ENCODE results near the gene BARX1. TPM values are rescaled to one million over a fixed set of nuclear protein-coding genes. Genes with fewer than 3 reads are reported as not detected.
"Not testable (repeated sequence)": the region's sequence is repeated elsewhere in the genome, so short reads cannot be mapped to it uniquely, and the experiment has no call there.

BARX1 gene
- total RNA-seq, 6 experiments from 2014 or later, result not detected

DNA sequence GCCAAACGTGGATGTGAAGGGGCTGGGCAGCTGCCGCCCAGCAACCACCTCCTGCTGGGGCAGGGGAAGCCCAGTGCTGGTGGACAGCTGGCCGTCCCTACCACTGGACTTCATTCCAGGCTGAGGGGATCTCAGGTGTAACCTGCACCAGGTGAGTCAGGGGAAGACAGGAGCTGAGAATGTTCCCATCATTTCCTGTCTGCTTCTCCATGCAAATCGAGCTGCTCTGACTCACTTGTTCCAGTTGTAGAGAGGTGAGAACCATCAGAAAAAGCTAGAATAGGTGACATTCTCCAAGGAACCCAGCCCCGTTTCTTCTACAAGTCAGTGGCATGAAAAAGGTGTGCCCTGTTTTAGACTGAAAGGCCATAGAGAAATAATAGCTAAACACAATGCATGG, 21.8 kb upstream of the BARX1 start:
- no peak for TF ChIP-seq POLR2A (IDR thresholded peaks at IDR 0.05)
- TF ChIP-seq, protein P1, sequence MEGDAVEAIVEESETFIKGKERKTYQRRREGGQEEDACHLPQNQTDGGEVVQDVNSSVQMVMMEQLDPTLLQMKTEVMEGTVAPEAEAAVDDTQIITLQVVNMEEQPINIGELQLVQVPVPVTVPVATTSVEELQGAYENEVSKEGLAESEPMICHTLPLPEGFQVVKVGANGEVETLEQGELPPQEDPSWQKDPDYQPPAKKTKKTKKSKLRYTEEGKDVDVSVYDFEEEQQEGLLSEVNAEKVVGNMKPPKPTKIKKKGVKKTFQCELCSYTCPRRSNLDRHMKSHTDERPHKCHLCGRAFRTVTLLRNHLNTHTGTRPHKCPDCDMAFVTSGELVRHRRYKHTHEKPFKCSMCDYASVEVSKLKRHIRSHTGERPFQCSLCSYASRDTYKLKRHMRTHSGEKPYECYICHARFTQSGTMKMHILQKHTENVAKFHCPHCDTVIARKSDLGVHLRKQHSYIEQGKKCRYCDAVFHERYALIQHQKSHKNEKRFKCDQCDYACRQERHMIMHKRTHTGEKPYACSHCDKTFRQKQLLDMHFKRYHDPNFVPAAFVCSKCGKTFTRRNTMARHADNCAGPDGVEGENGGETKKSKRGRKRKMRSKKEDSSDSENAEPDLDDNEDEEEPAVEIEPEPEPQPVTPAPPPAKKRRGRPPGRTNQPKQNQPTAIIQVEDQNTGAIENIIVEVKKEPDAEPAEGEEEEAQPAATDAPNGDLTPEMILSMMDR (IDR thresholded peaks at IDR 0.05), result no peak
- peaks cover 0 to 6% (median 0%) of the 10 kb centered on the region in 4 donors for H3K9me3 ChIP-seq
- 66% methylated on average over 2 of the region's 5 CpGs for WGBS (ENCODE audit: insufficient coverage, low coverage, low lambda C conversion rate, missing lambda C conversion rate)
- no peak overlapping the region for H3K27ac ChIP-seq
- intact Hi-C loops (cut with DNase I), result no loop called here
- no peak overlapping the region for H3K4me3 ChIP-seq
- DNase-seq, result no peak
- no peaks in the 10 kb centered on the region for H3K36me3 ChIP-seq
- no peak for ATAC-seq
- H3K27me3 ChIP-seq, result no peaks in the 10 kb centered on the region
- H3K4me1 ChIP-seq, result no peaks in the 10 kb centered on the region

DNA sequence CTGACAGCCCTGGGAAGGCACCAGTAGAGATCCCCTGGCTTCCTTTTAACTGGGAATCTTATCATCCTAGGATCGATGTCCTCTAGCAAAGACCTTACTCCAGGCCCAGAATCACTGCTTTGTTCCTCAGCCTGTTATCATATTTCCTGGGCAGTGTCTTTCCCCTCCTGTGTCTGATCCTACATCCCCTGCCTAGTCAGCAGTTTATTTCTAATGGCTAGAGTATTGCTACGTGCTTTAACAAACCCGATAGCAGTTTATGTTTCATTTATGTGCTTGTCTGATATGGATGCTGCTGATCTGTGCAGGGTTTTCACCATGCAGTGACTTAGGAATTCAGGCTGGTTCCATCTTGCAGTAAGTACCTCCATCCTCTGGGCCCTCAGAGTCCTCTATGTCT, 20.9 kb upstream of the BARX1 start:
- peaks cover 0 to 6% (median 0%) of the 10 kb centered on the region in 4 donors for H3K9me3 ChIP-seq
- no peak overlapping the region for H3K4me3 ChIP-seq
- DNase-seq (no peak), ATAC-seq (no peak)
- 71% methylated on average over 3 of the region's 3 CpGs for WGBS (ENCODE audit: insufficient coverage, low coverage, low lambda C conversion rate, missing lambda C conversion rate)
- no peaks in the 10 kb centered on the region for H3K27me3 ChIP-seq
- no peaks in the 10 kb centered on the region for H3K36me3 ChIP-seq
- TF ChIP-seq POLR2A (IDR thresholded peaks at IDR 0.05), result no peak
- TF ChIP-seq, protein P1 (IDR thresholded peaks at IDR 0.05), result no peak
- intact Hi-C loops (cut with DNase I), result no loop called here
- no peak overlapping the region for H3K27ac ChIP-seq
- H3K4me1 ChIP-seq, result no peaks in the 10 kb centered on the region

DNA sequence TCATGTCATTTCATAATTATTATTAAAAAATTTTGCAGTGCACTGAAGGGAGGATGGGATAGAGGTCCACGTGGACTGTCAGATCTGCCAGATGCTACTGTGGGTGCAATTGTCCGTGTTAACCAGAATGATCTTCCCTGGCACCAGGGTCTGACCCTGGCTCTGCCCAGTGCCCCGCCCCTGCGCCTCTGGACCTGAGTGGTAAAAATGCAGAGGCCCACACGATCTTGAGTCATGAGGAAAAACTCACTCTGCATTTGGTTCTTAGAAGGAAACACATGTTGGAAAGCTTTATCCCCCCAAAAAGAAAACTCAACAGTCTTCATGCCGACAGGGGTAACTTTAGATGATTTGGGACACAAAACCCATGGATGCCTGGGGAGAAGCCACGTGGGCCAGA, 20.1 kb upstream of the BARX1 start:
- Histone ChIP-seq H3K4me1 (no peaks in the 10 kb centered on the region), H3K27ac (no peak overlapping the region), H3K4me3 (no peak overlapping the region), H3K9me3 (peaks cover 0 to 6% (median 0%) of the 10 kb centered on the region in 4 donors), H3K27me3 (no peaks in the 10 kb centered on the region), H3K36me3 (no peaks in the 10 kb centered on the region)
- DNase-seq, result no peak
- ATAC-seq, result no peak
- WGBS (ENCODE audit: insufficient coverage, low coverage, low lambda C conversion rate, missing lambda C conversion rate), result 70% methylated on average over 6 of the region's 7 CpGs
- intact Hi-C loops (cut with DNase I), result no loop called here
- no peak for TF ChIP-seq POLR2A (IDR thresholded peaks at IDR 0.05)
- TF ChIP-seq, protein P1 (IDR thresholded peaks at IDR 0.05), result no peak

DNA sequence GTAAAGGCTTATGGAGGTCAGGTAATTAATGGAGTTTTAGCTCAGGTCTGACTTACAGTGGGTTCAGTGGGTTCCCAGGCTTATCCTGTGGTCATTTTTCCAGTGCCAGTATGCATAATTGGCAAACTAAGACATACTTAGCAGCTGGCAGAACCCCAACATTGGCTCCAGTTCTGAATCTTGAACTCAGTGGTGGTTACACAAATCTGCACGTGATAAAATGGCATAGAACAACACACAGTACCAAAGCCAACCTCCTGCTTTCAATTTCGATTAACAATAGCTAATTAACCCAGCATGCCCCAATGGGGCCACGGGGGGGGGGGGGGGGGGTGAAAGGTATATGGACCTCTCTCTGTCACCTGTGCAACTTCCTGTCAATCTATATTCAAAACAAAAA, 19.0 kb upstream of the BARX1 start:
- TF ChIP-seq POLR2A (IDR thresholded peaks at IDR 0.05), result no peak
- TF ChIP-seq, protein P1 (IDR thresholded peaks at IDR 0.05), result no peak
- Histone ChIP-seq H3K27ac (no peak overlapping the region), H3K9me3 (peaks cover 0 to 6% (median 0%) of the 10 kb centered on the region in 4 donors), H3K36me3 (no peaks in the 10 kb centered on the region), H3K4me1 (no peaks in the 10 kb centered on the region), H3K27me3 (no peaks in the 10 kb centered on the region), H3K4me3 (no peak overlapping the region)
- DNase-seq (peak in 1 of 3 donors; percentile 66), ATAC-seq (peak in 1 of 4 donors; percentile 43)
- intact Hi-C loops (cut with DNase I), result no loop called here
- WGBS (ENCODE audit: insufficient coverage, low coverage, low lambda C conversion rate, missing lambda C conversion rate), result 20% methylated on average over 3 of the region's 3 CpGs

DNA sequence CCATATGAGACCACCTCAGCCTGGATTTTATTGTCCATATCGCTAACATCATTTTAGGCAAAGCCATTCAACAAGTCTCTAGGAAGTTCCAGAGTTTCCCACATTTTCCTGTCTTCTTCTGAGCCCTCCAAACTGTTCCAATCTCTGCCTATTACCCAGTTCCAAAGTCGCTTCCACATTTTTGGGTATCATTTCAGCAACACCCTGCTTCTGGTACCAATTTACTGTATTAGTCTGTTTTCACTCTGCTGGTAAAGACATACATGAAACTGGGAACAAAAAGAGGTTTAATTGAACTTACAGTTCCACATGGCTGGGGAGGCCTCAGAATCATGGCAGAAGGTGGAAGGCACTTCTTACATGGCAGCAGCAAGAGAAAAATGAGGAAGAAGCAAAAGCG, 17.5 kb upstream of the BARX1 start:
- H3K27me3 ChIP-seq; intact Hi-C loops (cut with DNase I); H3K4me3 ChIP-seq; H3K27ac ChIP-seq; ATAC-seq; H3K36me3 ChIP-seq; H3K9me3 ChIP-seq; DNase-seq; H3K4me1 ChIP-seq: not testable (repeated sequence)
- 89% methylated on average over 3 of the region's 3 CpGs for WGBS (ENCODE audit: insufficient coverage, low coverage, low lambda C conversion rate, missing lambda C conversion rate)

Measured in right lobe of liver (tissue), 6 donors.